GM20431 (cell line): ENCODE data around the gene GALT.

Experiments used
- in situ Hi-C: fragments of 300-500 bp; cut with MseI, MboI; formaldehyde crosslinking; loops from one replicate; pipeline ENCODE4 v1.15.0; 2020; ENCODE audit warnings: low sequenced_read_pairs; ENCODE audit not compliant: unreplicated experiment

GALT gene

DNA sequence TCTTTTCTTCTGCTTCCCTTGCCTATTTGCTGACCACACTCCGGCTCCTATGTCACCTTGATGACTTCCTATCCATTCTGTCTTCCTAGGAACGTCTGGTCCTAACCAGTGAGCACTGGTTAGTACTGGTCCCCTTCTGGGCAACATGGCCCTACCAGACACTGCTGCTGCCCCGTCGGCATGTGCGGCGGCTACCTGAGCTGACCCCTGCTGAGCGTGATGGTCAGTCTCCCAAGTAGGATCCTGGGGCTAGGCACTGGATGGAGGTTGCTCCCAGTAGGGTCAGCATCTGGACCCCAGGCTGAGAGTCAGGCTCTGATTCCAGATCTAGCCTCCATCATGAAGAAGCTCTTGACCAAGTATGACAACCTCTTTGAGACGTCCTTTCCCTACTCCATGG is 2.2 kb downstream of the GALT start:
- in situ Hi-C loops: no loop called here

DNA sequence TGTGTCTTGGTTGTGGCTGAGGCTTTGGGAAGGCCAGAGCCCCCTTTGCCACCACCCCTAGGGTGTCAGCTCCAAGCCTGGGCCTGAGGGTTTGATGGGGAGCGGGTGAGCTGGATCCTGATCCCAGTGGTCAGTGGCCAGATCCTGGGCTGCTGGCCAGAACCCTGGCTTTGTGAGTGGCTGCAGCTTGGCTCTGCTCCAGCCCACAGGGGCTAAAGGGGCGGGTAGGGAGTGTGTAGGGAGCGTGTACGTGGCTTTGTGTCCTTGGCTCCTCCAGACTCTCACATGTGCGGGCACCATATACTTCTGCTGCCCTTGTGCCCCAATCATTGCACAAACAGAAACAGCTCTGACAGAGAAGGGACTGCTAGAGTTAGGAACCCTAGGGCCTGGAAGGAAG is 4.3 kb downstream of the GALT start:
- in situ Hi-C loops: no loop called here

DNA sequence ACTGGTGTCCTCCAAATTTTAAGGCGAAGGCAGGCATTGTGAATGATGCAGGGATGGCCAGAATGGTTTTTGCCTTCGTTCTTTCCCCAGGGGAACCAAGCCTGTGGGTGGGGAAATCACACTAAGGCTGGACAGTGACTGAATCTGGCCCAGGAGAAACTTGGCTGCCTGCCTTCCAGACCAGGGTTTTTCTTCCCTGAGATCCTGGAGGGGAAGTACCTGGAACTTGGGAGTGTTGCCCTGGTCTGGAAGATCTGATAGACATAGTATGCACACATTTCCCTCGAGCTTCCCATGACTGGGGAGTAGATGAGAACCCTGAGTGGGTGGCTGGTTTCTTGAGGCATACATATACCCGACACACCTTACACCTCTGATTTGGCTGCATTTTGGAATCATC is 4.8 kb downstream of the GALT start:
- in situ Hi-C loops: no loop called here

DNA sequence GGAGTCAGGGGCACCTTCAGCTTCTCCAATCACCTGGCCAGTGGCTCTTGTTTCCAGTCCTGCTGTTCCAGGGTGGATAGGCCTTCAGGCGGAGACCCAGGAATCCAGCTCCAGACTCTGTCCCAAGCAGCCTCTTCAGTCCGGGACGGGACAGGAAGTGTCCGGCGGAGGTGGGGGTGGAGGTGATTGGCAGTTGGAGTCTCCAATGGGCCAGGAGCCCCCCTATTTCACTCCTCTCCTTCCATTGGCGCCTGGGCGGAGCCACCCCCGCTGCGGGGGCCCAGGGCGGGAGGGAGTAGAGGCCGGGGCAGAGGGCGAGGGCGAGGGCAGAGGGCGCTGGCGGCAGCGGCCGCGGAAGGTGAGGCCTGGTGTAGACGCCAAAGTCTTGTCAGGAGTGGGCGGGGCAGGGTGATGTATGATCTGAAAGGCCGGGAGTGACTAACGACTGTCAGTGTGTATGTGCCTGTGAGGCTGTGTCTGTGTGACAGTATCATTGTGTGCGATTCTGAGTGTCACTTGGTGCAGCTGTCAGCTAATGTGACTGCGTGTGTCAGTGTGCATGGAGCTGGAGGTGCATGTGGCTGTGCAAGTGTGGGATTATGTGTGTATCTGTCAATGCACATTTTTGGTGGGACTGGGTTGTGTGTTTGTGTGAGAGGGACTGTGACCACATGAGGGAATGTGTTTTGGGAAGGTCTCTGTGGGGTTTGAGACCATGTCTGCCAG is 5.6 kb downstream of the GALT start, which contains the start of gene IL11RA:
Gene IL11RA, plus strand, starts transcription at position 310 of the 726 bp plus-strand sequence. CDS start 3,033 bp downstream, outside the sequence.
- in situ Hi-C loops: no loop called here

DNA sequence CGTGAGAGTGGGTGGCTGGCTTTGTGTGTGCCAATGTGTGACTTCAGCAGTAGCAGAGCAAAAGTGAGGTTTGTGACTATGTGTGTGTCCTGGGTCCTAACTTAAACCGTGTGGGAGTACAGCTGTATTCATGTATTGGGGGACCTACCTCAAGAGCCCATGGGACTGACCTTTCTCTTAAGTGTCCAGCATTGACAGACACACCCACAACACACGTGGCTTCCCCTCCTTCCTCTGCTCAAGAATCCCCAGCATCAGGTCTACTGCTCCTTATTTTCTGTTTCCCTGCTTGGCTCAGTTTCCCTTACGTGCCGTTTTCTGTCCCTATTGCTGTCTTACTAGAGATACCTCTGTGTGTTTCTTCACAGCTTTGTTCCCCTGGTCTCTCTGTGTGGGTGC is 6.1 kb downstream of the GALT start:
- in situ Hi-C loops: no loop called here

DNA sequence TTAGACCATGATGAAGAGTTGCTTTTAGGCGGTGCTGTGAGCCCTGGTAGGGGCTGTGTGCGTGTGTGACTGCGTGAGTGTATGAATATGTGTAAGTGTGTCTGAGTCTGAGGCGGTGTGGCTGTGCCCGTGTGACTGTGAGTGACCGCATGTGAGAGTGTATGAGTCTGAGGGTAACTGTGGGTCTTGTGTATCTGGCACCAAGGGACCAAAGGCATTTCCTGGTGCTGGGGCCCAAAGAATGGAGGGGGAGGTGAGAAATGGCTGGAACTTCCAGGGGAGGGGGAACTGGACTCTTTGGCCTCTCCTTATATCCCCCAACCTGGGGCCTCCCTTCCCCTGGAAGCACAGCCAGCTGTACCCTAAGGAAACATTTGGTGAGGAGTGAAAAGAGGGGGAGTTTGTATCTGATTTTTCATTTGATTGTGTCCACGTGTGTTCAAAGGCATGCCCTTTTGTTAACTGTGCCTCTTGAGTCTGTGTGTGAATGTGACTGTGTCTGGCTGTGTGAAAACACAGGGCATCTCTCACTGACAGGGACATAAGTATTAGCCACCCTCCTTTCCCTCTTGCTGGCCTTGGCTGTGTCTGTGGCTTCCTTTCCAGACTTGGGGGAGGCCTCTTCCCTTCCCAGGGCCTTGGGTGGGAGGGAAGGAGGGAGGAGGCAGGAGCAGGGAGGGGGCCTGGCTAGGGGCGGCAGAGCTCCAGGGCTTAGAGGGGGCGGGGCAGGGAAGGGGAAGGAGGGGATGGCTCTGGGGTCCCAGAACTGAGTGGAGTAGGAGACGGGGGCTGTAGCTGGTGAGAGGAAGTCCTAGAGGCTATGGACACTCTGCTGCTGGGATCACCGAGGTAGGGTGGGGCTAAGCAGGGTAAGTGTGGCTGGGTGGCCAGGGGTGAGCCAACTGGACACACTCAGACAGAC is 6.9 kb downstream of the GALT start:
- in situ Hi-C loops: no loop called here

DNA sequence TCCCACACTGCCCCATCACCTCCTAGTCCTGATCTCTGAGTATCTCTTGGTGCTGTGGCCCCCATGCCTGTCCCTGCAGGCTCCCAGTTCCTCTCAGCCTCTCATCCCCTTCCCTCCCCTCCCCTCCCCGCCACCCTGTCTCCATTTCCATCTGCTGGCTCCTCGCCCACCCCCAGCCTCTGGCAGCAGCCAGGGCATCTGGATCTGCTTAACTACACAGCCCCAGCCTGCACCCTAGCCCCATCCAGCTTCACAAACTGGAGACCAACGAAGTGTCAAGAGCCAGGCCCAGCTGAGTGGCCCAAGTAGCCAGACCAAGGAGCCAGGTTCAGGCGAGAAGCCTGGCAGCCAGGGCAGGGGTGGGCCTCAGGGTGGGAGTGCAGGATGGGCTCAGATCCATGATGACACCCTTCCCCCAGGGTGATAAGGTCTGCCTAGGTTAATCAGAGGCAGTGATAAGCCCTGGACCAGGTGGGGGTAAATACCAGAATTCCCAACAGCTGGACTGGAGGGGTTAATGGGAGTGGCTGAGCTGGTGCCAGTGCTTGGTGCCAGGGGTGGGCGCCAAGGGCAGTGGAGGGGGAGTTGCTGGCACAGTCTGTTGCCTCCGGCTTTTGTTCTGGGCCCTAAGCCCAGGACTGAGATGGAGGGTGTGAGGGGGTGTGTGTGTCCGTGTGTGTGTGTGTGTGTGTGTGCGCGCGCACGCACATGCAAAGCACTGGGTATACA is 8.0 kb downstream of the GALT start:
- in situ Hi-C loops: no loop called here

DNA sequence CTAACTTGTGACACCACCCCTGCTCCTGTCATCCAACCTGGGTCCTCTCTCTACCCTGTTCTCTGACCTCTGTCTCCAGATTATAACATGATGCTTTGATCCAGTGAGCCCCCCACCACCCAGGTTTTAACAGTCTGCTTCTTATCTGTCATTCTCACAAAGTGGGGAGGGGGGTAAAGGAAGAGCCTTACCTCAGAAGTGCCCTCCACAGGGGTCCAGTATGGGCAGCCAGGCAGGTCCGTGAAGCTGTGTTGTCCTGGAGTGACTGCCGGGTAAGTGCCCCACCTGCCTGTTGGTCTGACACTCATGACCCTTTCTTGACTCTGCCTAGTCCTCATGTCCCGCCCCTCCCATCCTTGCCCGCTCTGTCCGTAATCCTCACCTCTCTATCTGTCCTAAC is 8.9 kb downstream of the GALT start:
- in situ Hi-C loops: no loop called here

DNA sequence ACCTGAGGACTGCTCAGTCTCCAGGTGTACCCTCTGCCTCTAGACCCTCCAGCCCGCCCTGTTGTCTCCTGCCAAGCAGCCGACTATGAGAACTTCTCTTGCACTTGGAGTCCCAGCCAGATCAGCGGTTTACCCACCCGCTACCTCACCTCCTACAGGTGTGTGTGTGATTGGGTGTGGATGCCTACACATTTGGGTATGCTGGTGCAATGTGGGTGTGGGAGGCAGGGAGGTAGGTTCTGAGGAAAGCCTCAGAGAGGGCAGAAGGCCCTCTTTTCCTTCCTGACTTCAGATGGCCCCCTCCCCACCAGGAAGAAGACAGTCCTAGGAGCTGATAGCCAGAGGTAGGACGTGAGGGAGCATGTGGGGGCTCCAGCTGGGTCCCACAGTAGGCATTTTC is 10.5 kb downstream of the GALT start:
- in situ Hi-C loops: no loop called here

DNA sequence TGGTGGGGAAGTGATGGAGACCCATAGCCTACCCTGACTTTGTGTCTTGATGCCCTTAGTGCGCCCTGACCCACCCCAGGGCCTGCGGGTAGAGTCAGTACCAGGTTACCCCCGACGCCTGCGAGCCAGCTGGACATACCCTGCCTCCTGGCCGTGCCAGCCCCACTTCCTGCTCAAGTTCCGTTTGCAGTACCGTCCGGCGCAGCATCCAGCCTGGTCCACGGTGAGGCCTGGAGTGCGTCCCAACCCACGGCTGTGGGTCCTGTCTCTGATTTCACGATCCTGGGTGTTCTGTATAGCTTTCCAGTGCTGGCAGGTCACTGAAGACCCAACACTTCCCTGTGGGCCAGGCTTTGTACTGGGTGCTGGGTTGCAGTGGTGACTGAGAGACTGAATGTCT is 12.0 kb downstream of the GALT start:
- in situ Hi-C loops: no loop called here

DNA sequence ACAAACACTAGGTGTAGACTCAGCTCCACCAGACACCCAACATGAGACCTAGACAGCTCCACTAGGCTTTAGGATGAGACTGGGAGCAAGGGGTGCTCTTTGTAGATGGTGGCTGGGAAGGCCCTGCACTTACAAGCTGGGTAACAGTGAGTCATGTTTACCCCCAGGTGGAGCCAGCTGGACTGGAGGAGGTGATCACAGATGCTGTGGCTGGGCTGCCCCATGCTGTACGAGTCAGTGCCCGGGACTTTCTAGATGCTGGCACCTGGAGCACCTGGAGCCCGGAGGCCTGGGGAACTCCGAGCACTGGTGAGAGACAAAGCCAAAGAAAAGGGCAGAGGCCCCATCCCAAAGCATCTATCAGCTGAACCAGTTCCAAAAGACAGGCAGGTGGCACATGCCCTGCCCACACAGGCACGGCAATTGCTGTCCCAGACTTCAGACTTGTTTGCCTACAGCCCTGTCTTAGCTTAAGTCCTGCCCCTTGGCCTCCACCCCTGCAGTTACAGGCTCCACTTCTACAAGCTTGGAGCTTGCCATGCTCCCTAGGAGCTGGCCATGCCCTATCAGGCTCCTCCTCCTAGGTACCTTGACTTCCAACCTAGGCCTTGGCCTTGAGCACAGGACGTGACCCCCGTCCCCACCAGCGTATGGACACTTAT is 13.2 kb downstream of the GALT start:
- in situ Hi-C loops: no loop called here

DNA sequence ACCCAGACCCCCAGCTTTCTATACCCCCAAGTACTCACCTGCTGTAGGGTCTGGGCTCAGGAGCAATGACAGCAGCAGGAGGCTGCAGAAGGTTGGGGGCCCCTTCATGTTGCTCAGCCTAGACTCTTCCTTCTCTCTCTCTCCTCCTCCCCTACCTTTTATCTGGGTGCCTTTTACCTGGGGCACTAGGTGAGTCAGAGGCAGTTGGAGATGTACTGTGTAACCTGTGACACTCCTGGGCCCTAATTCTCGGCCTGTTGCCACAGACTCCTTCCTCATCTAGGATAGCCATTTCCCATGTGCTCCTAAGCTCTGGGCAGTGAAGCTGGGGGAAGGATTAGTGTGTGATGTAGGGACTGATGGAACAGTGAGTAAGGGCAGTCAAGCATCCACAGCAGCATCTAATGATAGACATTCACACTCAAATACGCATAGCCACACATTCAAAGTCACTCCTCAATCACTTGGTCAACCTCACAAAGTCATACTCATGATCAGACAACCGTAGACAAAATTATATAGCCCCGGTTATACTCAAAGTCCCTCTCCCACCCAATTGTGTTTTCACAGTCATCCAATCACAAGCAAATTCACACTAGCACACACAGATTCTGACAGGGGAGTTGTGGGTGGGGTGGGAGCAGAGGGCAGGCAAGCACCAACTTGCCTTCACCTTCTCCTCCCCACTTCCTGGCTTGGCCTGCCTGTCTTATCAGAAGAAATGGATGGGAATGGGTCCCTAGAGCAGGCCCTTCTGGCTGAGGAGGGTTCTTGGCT is 16.2 kb downstream of the GALT start, which contains the start of gene CCL27:
Gene CCL27, minus strand, starts transcription at position 132 of the 777 bp plus-strand sequence. Its CDS starts 24 bp downstream, at position 108.
- in situ Hi-C loops: no loop called here

DNA sequence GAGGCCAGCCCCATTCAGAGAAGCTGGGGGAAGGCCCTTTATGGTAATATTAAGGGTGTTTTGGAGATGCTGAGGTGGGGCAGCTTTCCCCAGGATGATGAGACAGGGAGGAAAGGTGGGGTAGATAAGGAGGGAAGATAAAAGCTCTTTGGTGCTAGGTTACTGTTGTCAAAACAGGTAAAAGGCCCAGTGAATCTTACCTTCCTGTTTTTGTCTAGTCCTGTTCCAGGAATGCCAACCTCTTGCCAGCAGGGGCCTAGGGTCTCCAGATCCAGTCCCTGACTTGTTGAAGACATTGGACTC is 16.8 kb downstream of the GALT start:
- in situ Hi-C loops: no loop called here

DNA sequence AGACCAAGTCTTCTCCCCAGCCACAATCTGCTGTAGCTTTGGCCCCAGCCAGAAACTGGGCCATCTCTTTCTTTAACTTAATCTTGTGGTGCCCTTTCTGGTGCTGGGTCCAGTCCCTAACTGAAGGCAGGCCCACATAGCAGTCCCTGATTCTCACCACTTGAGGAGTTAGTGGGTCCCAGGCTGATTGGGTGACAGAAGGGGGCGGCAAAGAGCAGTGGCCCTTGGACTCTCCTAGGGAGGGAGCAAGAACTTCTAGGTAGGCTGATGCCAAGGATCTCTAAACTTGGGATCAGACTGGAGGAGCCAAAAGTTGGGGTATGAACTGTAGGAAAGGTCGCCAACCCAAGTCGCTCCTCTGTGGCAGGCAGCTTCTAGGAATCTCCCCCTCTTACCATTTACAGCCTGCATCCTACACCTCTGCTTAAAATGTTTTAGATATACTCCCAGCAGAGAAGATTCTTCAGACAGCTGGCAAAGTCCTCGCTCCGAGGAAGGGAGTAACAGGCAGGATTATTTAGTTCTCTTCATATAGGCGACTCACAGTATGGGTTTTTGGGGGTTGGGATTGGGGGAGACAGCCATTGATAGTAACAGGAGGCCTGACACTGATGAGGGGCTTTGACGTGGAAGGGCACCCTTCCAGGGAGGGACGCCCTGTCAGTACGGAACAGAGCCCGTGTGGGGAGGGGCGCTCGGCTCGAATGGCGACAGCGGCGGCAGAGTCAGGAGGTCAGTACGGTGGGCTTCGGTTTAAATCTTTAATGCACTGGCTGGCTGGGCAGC is 18.0 kb downstream of the GALT start:
- in situ Hi-C loops: no loop called here

DNA sequence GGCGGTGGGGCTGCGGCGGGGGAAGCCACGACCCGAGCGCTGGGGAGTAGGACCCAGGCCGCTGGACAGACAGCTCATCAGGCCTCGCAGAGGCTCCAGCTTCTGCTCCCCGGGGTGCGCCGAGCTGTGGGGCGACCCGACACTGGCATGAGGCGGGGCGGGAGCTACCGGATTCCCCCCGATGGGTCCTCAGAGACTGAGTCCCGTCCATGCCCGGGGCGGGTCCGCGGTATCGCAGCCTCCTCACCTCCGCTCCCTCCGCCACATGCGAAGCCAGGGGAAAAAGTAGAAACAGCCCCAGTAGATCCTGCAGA is 18.5 kb downstream of the GALT start:
- in situ Hi-C loops: no loop called here

DNA sequence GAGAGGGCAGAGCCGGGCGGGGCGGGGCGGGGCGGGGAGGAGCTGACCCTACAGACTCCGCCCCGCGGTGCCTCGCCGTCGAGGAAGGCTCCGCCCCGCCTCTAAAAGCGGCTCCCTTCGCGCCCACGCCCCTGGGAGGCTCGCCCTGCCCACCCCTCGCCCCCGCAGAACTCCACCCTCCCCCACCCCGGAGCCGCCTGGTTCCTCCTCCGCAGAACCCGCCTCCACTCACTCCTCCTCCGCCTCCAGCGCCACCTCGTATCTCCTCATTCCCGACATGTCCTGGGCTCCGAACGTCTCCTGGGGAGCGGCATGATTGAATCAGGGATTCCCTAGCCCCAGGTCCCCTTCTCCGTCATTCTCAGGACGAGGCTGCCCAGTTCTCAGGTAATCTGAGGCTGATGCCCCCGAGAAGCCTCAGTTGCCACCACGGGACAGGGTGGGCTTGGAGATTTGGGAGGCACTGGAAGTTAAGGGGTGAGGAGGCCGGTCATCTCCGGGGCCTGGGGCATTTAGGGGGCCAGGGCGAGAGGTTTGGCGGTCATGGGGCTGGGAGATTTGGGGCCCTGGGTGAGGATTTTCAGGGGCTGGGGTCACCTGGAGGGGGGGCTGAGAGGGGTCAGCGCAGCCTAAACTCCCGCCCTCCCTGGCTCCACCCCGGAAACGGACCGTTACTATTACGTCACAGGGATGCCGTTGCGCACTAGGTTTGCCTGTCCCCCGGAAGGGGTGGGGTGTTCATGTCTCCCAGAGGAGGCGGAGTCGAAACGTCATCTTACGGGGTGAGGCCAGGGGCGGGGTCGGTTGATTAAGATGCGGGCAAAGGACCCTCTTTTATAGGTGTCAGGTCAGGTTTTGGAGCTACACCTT is 19.1 kb downstream of the GALT start:
- in situ Hi-C loops: no loop called here

DNA sequence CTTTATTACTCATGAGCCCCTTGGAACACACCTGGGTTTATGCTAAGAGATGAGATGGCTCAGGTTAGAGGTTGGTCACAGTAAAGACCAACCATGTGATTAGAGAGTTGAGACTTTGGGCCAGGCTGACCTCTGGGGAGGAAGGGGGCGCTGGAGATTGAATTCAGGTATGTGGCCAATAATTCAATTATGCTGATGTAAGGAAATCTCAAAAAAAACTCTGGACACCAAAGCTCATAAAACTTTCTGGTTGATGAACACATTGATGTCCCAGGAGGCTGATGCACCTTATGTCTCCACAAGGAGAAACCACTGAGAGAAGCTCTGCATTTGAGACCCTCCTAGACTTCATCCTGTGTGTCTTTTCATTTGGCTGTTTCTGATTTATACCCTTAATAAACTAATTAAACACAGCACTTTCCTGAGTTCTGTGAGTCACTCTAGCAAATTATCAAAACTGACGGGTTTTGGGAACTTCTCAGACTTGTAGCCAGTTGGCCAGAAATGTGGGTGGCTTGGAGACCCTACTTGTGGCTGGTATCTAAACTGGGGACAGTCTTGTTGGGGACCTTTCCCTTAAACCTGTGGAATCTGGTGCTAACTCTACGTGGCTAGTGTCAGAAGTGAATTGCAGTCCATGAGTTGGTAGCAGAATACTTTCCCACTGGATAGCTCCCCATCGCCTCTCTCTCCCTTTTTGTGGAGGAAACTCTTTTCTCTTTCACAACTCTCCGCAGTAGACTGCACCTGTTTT is 23.5 kb downstream of the GALT start:
- in situ Hi-C loops: no loop called here
